DND-41 (cell line): Measurements from ENCODE around the gene PORCN.
A peak's percentile ranks its signal among the peaks of the same experiment; 100 is the strongest.

ENCODE experiments used
- ATAC-seq: fragments of 200-7000 bp; cut with Tn5 transposase; 3 replicates; pipeline ENCODE4 v1.9.1; 2021; ENCODE audit warnings: low read depth; ENCODE audit not compliant: insufficient read depth
- DNase-seq: peaks from one replicate; pipeline ENCODE4 v3.0.0-alpha.2; 2020
- H2AFZ ChIP-seq: 2 replicates; pipeline ENCODE4 v1.6.0; 2012; ENCODE audit warnings: low read depth, low read length
- H3K27ac ChIP-seq: 2 replicates; pipeline ENCODE4 v1.5.1; 2012; ENCODE audit warnings: low read length, inconsistent platforms
- H3K27me3 ChIP-seq: fragments of 200-600 bp; sonication (generic); 2 replicates; pipeline ENCODE4 v1.6.0; 2012; ENCODE audit warnings: low read length, mild to moderate bottlenecking, inconsistent platforms; ENCODE audit not compliant: insufficient read depth, poor library complexity
- H3K36me3 ChIP-seq: 2 replicates; pipeline ENCODE4 v1.5.1; 2012; ENCODE audit warnings: low read length, inconsistent platforms; ENCODE audit not compliant: insufficient read depth
- H3K4me1 ChIP-seq: 2 replicates; pipeline ENCODE4 v1.5.1; 2012; ENCODE audit warnings: mild to moderate bottlenecking, low read length; ENCODE audit not compliant: insufficient read depth
- H3K4me2 ChIP-seq: 2 replicates; pipeline ENCODE4 v1.6.0; 2012; ENCODE audit warnings: mild to moderate bottlenecking, moderate library complexity, low read length, inconsistent platforms; ENCODE audit not compliant: insufficient read depth
- H3K4me3 ChIP-seq, 2 experiments: fragments of 200-600 bp in 1 of 2; shearing (Covaris generic) in 1 of 2; 2 replicates each; pipeline ENCODE4 v1.5.1; 2012 to 2016; ENCODE audit warnings: inconsistent platforms in 2 of 2, low read length in 2 of 2, mild to moderate bottlenecking in 2 of 2, low read depth in 1 of 2, moderate library complexity in 1 of 2
- H3K79me2 ChIP-seq: 2 replicates; pipeline ENCODE4 v1.6.0; 2012; ENCODE audit warnings: low read length, inconsistent platforms; ENCODE audit not compliant: insufficient read depth
- H3K9ac ChIP-seq: 2 replicates; pipeline ENCODE4 v1.6.0; 2012; ENCODE audit warnings: low read depth, mild to moderate bottlenecking, inconsistent platforms, low read length, moderate library complexity
- H3K9me3 ChIP-seq: 2 replicates; pipeline ENCODE4 v1.5.1; 2012; ENCODE audit warnings: low read length, moderate library complexity, mild to moderate bottlenecking, inconsistent platforms; ENCODE audit not compliant: insufficient read depth, severe bottlenecking
- H4K20me1 ChIP-seq: 2 replicates; pipeline ENCODE4 v1.6.0; 2012; ENCODE audit warnings: low read length; ENCODE audit not compliant: insufficient read depth
- EZH2 ChIP-seq: IDR thresholded peaks from 3 replicates; pipeline ENCODE4 v1.6.1; 2012; ENCODE audit warnings: borderline replicate concordance, low read depth, mild to moderate bottlenecking, moderate library complexity, low read length, inconsistent platforms; ENCODE audit not compliant: severe bottlenecking
- TF ChIP-seq, protein P1 (sequence below): IDR thresholded peaks from 2 replicates; pipeline ENCODE4 v1.5.1; 2012; ENCODE audit warnings: borderline replicate concordance, low read length, moderate library complexity, mild to moderate bottlenecking; ENCODE audit not compliant: poor library complexity, severe bottlenecking; ENCODE audit errors: extremely low read depth

The PORCN gene

GRCh38 chrX:48538641-48539344, 30.0 kb downstream of the PORCN start:
- peak overlapping the region; percentile 58; the same call in 1 of the 2 replicates for H3K4me2 ChIP-seq
- no peaks in the 10 kb centered on the region for H4K20me1 ChIP-seq
- peaks cover 17% of the 10 kb centered on the region for H3K36me3 ChIP-seq
- peak overlapping the region; percentile 70 for H3K27ac ChIP-seq
- peak overlapping the region; percentile 76 for H2AFZ ChIP-seq
- no peak for DNase-seq
- no peaks in the 10 kb centered on the region for H3K27me3 ChIP-seq
- H3K9me3 ChIP-seq, result no peaks in the 10 kb centered on the region
- H3K79me2 ChIP-seq, result peaks cover 25% of the 10 kb centered on the region
- peak overlapping the region in 1 of 2 experiments; percentile 93; a peak in 2 of 4 replicates for H3K4me3 ChIP-seq
- TF ChIP-seq EZH2, result no peak
- TF ChIP-seq, protein P1, sequence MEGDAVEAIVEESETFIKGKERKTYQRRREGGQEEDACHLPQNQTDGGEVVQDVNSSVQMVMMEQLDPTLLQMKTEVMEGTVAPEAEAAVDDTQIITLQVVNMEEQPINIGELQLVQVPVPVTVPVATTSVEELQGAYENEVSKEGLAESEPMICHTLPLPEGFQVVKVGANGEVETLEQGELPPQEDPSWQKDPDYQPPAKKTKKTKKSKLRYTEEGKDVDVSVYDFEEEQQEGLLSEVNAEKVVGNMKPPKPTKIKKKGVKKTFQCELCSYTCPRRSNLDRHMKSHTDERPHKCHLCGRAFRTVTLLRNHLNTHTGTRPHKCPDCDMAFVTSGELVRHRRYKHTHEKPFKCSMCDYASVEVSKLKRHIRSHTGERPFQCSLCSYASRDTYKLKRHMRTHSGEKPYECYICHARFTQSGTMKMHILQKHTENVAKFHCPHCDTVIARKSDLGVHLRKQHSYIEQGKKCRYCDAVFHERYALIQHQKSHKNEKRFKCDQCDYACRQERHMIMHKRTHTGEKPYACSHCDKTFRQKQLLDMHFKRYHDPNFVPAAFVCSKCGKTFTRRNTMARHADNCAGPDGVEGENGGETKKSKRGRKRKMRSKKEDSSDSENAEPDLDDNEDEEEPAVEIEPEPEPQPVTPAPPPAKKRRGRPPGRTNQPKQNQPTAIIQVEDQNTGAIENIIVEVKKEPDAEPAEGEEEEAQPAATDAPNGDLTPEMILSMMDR, result no peak
- peaks cover 22% of the 10 kb centered on the region for H3K4me1 ChIP-seq
- ATAC-seq, result no peak
- H3K9ac ChIP-seq, result peak overlapping the region; percentile 44

- peak within 1 kb of the TSS; percentile 86 to 93; a peak in 3 of 4 replicates for H3K4me3 ChIP-seq
- no peaks in the 10 kb centered on the region for H3K9me3 ChIP-seq
- peak; percentile 98 for DNase-seq
- TF ChIP-seq, protein P1, result peak; percentile 52
- no peak for TF ChIP-seq EZH2
- no peaks in the 10 kb centered on the region for H4K20me1 ChIP-seq
- peaks cover 22% of the 10 kb centered on the region for H3K4me1 ChIP-seq
- peak within 1 kb of the TSS; percentile 79 for H3K4me2 ChIP-seq
- no peaks in the 10 kb centered on the region for H3K27me3 ChIP-seq
- peak within 1 kb of the TSS; percentile 79 for H3K9ac ChIP-seq
- peaks cover 25% of the 10 kb centered on the region for H3K79me2 ChIP-seq
- H3K27ac ChIP-seq, result peak within 1 kb of the TSS; percentile 86
- peak within 1 kb of the TSS; percentile 76 for H2AFZ ChIP-seq
- H3K36me3 ChIP-seq, result peaks cover 19% of the 10 kb centered on the region
- ATAC-seq, result peak; percentile 90
Measured at GRCh38 chrX:48539345-48540027, 30.7 kb downstream of the PORCN start, which contains the start of gene TBC1D25. TSS of gene TBC1D25 (plus strand) at chrX:48539714. CDS start at chrX:48539798, 84 bp downstream.

DNA sequence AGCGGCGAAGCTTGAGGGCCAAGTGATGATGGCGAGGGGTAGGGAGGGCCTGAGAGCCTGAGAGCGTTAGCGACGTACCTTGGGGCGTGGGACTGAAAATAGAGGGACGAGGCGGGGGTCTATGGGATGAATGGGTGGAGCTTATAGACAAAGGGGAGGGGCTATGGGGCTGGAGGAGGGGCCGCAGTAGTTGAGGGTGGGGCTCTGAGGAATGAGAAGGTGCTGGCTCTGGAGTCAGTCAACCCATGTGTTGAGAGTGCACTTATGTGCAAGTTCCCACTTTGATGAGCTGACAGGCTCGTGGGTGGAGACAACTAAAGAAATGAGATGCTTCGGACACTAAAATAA, 31.2 kb downstream of the PORCN start:
- Histone ChIP-seq H4K20me1 (no peaks in the 10 kb centered on the region), H3K79me2 (peaks cover 25% of the 10 kb centered on the region), H2AFZ (peak overlapping the region; percentile 76), H3K27ac (peak overlapping the region; percentile 86), H3K4me3 (peak overlapping the region; percentile 86 to 93; a peak in 3 of 4 replicates), H3K36me3 (peaks cover 25% of the 10 kb centered on the region), H3K27me3 (no peaks in the 10 kb centered on the region), H3K9me3 (no peaks in the 10 kb centered on the region), H3K4me2 (peak overlapping the region; percentile 79), H3K4me1 (peaks cover 22% of the 10 kb centered on the region), H3K9ac (peak overlapping the region; percentile 79)
- ATAC-seq (peak; percentile 50), DNase-seq (peak; percentile 61)
- TF ChIP-seq EZH2, result no peak
- TF ChIP-seq, protein P1, result no peak
